HPDE6-E6E7 (cell line): ENCODE results near the gene ARMH4.
"Not testable (repeated sequence)": the region's sequence is repeated elsewhere in the genome, so short reads cannot be mapped to it uniquely, and the experiment has no call there.

Experiments
- DNase-seq: peaks from one replicate; pipeline ENCODE4 v3.0.0; 2011; ENCODE audit warnings: missing footprints; ENCODE audit errors: extremely low spot score

ARMH4 gene

DNA sequence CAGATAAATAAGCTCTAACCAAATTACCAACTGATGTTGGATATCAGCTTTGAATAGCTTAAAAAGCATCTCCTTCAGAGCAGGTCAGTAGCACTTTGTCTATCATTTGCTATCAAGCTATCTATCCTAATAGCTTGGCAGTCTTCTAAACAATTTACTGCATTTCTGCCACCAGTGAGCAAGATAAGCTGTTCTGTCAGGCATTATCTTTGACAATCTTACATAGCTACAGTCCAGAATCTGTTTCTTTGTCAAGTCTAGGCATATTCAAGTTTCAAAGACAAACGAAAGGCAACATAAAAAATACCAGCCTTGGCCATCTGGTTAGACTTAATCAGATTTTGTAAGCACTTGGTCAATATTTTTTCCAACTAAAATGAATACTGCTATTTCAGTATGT, 5.6 kb downstream of the ARMH4 start:
- no peak for DNase-seq

GRCh38 chr14:58145936-58146335, 6.1 kb downstream of the ARMH4 start:
- DNase-seq = no peak

- DNase-seq = no peak
Observed at GRCh38 chr14:58143106-58143505, 8.9 kb downstream of the ARMH4 start.

- no peak for DNase-seq
Observed at GRCh38 chr14:58141893-58142292, 10.1 kb downstream of the ARMH4 start.

GRCh38 chr14:58138714-58139482, 13.1 kb downstream of the ARMH4 start:
- no peak for DNase-seq

DNA sequence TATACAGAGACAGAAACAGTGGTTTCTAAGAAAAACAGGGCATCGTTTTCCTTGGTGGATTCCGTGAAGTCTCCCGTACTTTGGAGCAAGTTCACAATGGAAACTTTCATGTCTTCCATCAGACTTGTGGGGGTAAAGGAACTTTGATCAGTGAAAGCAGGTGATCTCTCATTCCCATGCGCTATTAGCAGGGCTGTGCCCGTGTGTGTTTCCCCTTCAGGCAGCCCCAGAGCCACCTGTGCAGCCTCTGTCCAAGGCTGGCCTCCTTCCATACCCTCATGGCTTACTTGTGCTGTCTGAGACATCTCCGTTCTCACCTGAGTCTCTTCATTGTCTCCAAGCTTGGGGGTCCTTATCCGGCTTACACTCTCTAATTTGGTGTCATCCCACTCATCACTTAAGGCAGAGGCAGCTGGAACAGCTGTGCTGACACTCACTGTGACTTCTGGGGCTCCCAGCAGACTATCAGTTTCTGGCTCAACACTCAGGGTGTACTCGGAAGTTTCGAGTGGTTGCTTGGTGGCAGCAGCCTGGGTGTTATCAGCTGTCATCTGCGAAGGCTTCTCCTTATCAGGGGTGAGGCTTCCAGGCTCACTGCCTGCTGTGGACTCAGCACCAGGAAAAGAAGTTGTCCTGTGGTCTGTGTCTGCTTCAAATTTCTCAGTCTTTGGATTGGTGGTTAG, 13.8 kb downstream of the ARMH4 start:
- DNase-seq = no peak

DNA sequence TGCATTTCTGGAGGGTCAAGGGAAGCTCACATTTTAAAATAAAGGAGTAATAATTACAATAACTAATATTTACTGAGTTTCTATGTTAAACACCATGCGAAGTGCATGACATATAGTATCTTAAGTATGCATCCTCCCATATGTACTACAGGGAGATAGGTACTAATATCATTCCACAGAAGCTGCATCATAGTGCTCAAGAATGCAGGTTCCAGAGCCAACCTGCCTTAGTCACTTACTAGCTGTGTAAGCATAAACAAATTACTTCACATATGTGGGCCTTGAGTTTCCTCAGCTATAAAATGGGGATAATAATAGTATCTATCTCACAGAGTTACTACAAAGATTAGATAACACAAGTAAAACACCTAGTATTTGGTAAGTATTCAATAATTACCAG, 18.3 kb downstream of the ARMH4 start:
- DNase-seq = no peak

DNA sequence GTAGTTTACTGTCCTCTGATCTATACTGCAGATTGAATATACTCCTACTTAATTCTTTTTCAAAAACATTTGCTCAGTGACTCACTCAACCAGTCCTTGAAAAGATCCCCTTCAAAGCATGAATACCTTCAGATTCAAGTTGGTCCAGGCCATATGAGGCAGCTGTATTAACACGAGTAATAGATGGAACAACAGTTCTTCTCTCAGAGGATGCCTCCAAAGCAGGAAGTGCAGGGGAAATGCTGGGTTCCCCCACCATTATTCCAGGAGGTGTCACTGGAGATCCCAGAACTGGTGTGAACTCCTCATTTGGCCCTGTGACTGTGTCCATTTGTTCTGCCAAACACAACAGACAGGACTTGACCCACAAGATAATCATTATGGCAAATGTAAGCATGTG, 20.6 kb downstream of the ARMH4 start:
- DNase-seq = no peak

DNA sequence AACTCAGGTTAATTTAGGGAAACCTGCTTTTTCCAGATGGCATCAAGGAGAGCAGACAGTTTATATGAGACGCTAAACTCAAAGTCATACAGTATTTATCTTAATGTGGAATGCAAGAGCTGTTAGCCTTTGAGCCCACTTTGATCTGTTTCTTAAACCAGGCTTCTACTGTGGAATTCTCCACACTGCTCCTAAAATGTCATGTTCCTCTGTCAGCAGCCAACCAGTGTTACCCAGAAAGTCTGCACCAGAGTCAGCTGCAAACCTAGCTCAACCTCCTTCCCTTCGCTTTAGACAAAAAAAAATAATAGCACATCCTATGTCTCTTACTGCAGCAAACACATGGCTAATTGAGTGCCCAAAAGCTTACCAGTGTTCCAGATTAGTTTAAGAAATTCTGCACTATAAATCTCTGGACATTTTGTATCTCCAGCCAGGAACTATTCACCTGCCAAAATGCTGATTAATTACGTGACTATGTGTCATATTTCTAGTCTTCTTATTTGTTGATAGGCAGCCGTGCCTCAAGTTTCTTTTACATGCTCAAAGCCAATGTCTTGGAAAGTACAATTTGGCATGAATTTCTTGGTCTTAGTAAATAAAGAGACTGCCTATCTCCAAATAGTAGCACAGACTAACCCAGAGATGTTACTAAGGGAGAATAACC, 21.8 kb downstream of the ARMH4 start:
- DNase-seq = no peak

- no peak for DNase-seq
Observed at GRCh38 chr14:58129208-58129607, 22.8 kb downstream of the ARMH4 start.

GRCh38 chr14:58128416-58128815, 23.6 kb downstream of the ARMH4 start:
- no peak for DNase-seq

DNA sequence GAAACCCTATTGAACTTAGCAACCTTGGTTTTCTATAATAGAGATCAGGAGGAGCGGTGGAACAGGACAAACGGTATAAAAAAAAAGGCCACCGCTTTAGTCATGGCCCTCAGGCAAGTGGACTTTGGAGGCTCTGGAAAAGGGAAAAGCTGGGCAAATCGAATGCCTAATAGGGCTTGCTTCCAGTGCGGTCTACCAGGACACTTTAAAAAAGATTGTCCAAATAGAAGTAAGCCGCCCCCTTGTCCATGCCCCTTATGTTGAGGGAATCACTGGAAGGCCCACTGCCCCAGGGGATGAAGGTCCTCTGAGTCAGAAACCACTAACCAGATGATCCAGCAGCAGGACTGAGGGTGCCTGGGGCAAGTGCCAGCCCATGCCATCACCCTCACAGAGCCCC, 29.5 kb downstream of the ARMH4 start:
- not testable (repeated sequence) for DNase-seq

DNA sequence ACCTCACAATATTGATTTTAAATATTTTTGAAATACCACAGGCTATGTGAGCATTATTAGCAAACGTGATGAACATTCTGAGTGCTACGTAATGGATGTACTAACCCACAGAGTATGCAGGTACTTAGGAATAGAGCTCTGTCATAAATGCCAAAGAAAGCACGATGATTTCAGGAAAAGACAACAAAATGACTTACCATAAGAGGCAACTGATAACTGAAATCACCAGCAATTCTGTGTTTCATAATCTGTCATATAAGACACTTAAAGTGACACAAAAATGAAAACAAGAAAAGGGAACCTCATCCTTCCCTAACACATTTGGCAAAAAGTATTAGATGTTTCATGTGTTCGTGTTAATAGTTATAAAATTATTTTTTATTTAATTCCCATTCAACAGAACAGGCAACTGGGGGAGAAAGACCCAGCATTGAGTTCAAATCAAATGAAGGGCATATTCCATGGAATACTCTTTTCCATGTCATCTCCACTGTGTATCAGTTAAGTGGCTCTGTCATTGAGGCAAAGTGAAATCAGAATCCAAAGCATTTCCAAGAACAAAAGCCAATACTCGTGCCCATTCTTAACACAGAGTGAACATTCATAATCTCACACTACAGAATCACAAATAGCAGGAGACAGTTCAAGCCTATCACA, 30.4 kb downstream of the ARMH4 start:
- no peak for DNase-seq

DNA sequence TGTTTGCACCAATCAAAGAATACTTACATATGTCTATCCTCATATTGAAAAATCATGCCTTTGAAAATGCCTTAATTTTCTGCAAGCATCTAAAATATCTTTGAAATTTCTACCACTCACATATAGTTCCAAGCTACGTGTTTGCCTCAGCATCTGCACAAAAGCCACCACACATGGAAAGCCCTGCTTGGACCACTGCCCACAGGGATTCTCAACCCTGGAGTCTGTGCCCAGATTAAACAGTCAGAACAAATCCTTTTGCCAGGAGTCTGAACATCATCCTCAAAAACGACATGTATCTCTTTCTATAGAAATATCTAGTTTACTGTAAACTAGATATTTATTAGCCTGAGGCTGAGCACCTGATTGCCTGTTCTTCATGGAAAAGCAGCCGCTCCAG, 32.6 kb downstream of the ARMH4 start:
- DNase-seq = no peak

- no peak for DNase-seq
Observed at GRCh38 chr14:58118097-58118815, 33.8 kb downstream of the ARMH4 start.

- no peak for DNase-seq
Observed at GRCh38 chr14:58109744-58110143, 42.3 kb downstream of the ARMH4 start.

- DNase-seq = no peak
Observed at GRCh38 chr14:58108717-58109116, 43.3 kb downstream of the ARMH4 start.

DNA sequence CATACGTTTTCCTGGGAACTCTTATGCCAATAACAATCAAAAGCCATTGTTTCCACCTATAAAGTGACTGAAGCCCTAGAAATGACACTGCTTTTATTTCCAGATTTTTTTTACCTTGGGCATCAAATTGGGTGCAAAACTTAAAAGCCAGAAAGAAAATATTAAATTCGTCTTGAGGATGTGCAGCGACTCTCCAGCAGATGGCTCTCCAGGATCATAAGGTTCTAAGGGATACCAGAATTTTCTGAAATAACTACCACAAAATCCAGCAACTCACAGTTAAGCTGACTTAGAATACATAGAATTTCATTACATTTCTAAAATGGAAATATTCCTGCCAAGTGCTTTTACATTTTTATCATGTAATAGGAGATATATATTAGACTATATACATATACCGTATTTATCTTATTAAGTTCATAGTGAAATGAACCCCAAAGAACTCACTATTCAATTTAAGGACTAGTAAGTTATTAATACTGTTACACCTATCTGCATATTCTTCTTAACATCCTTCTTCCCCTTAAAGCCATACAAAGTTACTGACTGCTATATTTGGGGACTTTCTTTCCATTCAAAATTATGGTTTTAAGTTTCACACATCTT, 44.0 kb downstream of the ARMH4 start:
- peak; percentile 32 for DNase-seq

GRCh38 chr14:58107041-58107440, 45.0 kb downstream of the ARMH4 start:
- DNase-seq = no peak

DNA sequence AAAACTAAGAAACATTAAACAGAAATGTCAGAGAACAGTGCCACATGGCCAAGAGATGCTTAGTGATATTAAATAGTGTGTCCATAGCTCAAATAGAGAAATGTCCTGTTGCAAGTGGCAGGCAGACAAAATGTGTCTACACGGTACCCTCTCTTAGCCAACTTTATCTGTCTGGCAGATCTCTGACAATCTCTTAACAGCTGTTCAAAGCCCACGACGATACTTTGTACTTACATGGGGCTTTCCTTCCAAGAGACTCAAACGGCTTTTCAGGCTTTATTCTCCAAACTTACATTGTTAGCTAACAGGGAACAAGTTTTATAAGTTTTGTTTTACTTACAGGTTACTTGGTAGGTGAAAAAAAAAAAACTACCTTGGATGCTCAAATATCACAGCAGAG, 45.6 kb downstream of the ARMH4 start:
- DNase-seq = no peak

- peak; percentile 5 for DNase-seq
Observed at GRCh38 chr14:58104808-58105207, 47.2 kb downstream of the ARMH4 start.
